Measurements from ENCODE around the gene DDX25. TPM values are rescaled to one million over a fixed set of nuclear protein-coding genes. Genes with fewer than 3 reads are reported as not detected.

The DDX25 gene
- total RNA-seq, 1 experiment from 2014 or later: not detected

GRCh38 chr11:125873881-125874555 is 30.3 kb upstream of the DDX25 start:
- Histone ChIP-seq H4K20me1 (ENCODE audit: low read length) (no peaks in the 10 kb centered on the region), H3K27me3 (ENCODE audit: low read length) (no peaks in the 10 kb centered on the region), H3K9me2 (replicated peaks; ENCODE audit: low read length) (no peaks in the 10 kb centered on the region), H3K79me2 (ENCODE audit: low read length) (no peaks in the 10 kb centered on the region), H3K36me3 (ENCODE audit: low read depth, low read length) (peaks cover 9% of the 10 kb centered on the region; the same call in 1 of the 2 replicates), H3K27ac (ENCODE audit: low read length) (no peak overlapping the region), H3K9ac (ENCODE audit: low read length) (peak overlapping the region; percentile 18; the same call in 1 of the 2 replicates), H3K4me3 (ENCODE audit: low read length) (peak overlapping the region; percentile 51), H3K4me2 (ENCODE audit: low read length) (peak overlapping the region; percentile 62), H3K9me3 (ENCODE audit: low read length) (0 out of 2 replicates have a peak, but pooled peaks cover 7% of the 10 kb centered on the region), H2AFZ (ENCODE audit: low read length) (peak overlapping the region; percentile 83), H3K4me1 (ENCODE audit: insufficient read depth, low read length) (0 out of 2 replicates have a peak, but pooled peaks cover 3% of the 10 kb centered on the region), H3F3A (ENCODE audit: low read length, unreplicated experiment) (no peaks in the 10 kb centered on the region)
- intact Hi-C loops (cut with micrococcal nuclease): loop anchor here (1.0 to 10.0 kb wide), 5 partner anchors 150 to 709 kb away; partner anchors contain the start of gene PKNOX2
- ChIA-PET CTCF (no interaction called here), POLR2A (ENCODE audit: unreplicated experiment) (no interaction called here)
- BruUV-seq (replicated peaks): no TSS peak
- ATAC-seq: peak; percentile 64
- DNase-seq: no peak
- no peak for TF ChIP-seq EZH2 (IDR thresholded peaks at IDR 0.05; ENCODE audit: low read length, unreplicated experiment)

GRCh38 chr11:125874556-125875124 is 29.7 kb upstream of the DDX25 start:
- TF ChIP-seq EZH2 (IDR thresholded peaks at IDR 0.05; ENCODE audit: low read length, unreplicated experiment) (no peak), CTCF (conservative IDR thresholded peaks at IDR 0.05; ENCODE audit: low read depth, low read length) (peak; percentile 94)
- H3K9me3 ChIP-seq (ENCODE audit: low read length): 0 out of 2 replicates have a peak, but pooled peaks cover 7% of the 10 kb centered on the region
- POLR2A ChIA-PET (ENCODE audit: unreplicated experiment): no interaction called here
- H3K27me3 ChIP-seq (ENCODE audit: low read length): no peaks in the 10 kb centered on the region
- no peak overlapping the region for H3K27ac ChIP-seq (ENCODE audit: low read length)
- no peak overlapping the region for H3K9ac ChIP-seq (ENCODE audit: low read length)
- peak overlapping the region; percentile 51 for H3K4me3 ChIP-seq (ENCODE audit: low read length)
- H3K4me2 ChIP-seq (ENCODE audit: low read length): peak overlapping the region; percentile 62
- H4K20me1 ChIP-seq (ENCODE audit: low read length): no peaks in the 10 kb centered on the region
- DNase-seq (peak; percentile 90), ATAC-seq (peak; percentile 99)
- H3K79me2 ChIP-seq (ENCODE audit: low read length): no peaks in the 10 kb centered on the region
- H2AFZ ChIP-seq (ENCODE audit: low read length): peak overlapping the region; percentile 83
- no peaks in the 10 kb centered on the region for H3F3A ChIP-seq (ENCODE audit: low read length, unreplicated experiment)
- peaks cover 9% of the 10 kb centered on the region; the same call in 1 of the 2 replicates for H3K36me3 ChIP-seq (ENCODE audit: low read depth, low read length)
- CTCF ChIA-PET: interaction anchor here (0.6 kb wide), 1 partner anchor 14 kb away, joined by 3 read pairs; no protein-coding TSS in a partner anchor
- H3K4me1 ChIP-seq (ENCODE audit: insufficient read depth, low read length): 0 out of 2 replicates have a peak, but pooled peaks cover 3% of the 10 kb centered on the region
- no TSS peak for BruUV-seq (replicated peaks)
- no peaks in the 10 kb centered on the region for H3K9me2 ChIP-seq (replicated peaks; ENCODE audit: low read length)
- intact Hi-C loops (cut with micrococcal nuclease): loop anchor here (1.0 to 10.0 kb wide), 5 partner anchors 150 to 710 kb away; partner anchors contain the start of gene PKNOX2

- Histone ChIP-seq H3K4me2 (ENCODE audit: low read length) (no peak overlapping the region), H3K27me3 (ENCODE audit: low read length) (no peaks in the 10 kb centered on the region), H4K20me1 (ENCODE audit: low read length) (no peaks in the 10 kb centered on the region), H3K4me3 (ENCODE audit: low read length) (no peak overlapping the region), H2AFZ (ENCODE audit: low read length) (no peak overlapping the region), H3K79me2 (ENCODE audit: low read length) (peaks cover 18% of the 10 kb centered on the region), H3K27ac (ENCODE audit: low read length) (no peak overlapping the region), H3F3A (ENCODE audit: low read length, unreplicated experiment) (no peaks in the 10 kb centered on the region), H3K36me3 (ENCODE audit: low read depth, low read length) (no peaks in the 10 kb centered on the region), H3K9me2 (replicated peaks; ENCODE audit: low read length) (no peaks in the 10 kb centered on the region), H3K4me1 (ENCODE audit: insufficient read depth, low read length) (peaks cover 20% of the 10 kb centered on the region), H3K9ac (ENCODE audit: low read length) (no peak overlapping the region), H3K9me3 (ENCODE audit: low read length) (no peaks in the 10 kb centered on the region)
- POLR2A ChIA-PET (ENCODE audit: unreplicated experiment): no interaction called here
- TF ChIP-seq EZH2phosphoT487 (IDR thresholded peaks at IDR 0.05; ENCODE audit: borderline replicate concordance, low read length) (no peak), CTCF (conservative IDR thresholded peaks at IDR 0.05; ENCODE audit: low read depth, low read length) (no peak), EZH2 (IDR thresholded peaks at IDR 0.05; ENCODE audit: low read length, unreplicated experiment) (no peak)
- CTCF ChIA-PET: no interaction called here
- intact Hi-C loops (cut with micrococcal nuclease): loop anchor here (10.0 kb wide), 1 partner anchor 316 kb away; the partner anchor contains the start of gene EI24
- no peak for DNase-seq
- 0 out of 2 replicates have a peak, but pooled peaks have one; percentile 32 for ATAC-seq
- BruUV-seq (replicated peaks): no TSS peak
These were observed 23.0 kb upstream of the DDX25 start for GRCh38 chr11:125881291-125881690.
